Astrocyte of the spinal cord (primary cell): Measurements from ENCODE around the gene MOV10L1.
A peak's percentile ranks its signal among the peaks of the same experiment; 100 is the strongest.
"Not testable (repeated sequence)": the region's sequence is repeated elsewhere in the genome, so short reads cannot be mapped to it uniquely, and the experiment has no call there.

Experiments used
- DNase-seq: peaks from one replicate; pipeline ENCODE4 v3.0.0; 2011; ENCODE audit warnings: low read depth, low spot score
- H3K4me3 ChIP-seq: 2 replicates; pipeline ENCODE4 v1.5.1; 2011; ENCODE audit warnings: low read depth, mild to moderate bottlenecking, low read length, moderate library complexity
- in situ Hi-C: cut with HindIII; loops from 2 replicates; pipeline ENCODE4 v1.10.0; 2017; ENCODE audit warnings: low sequenced_read_pairs
- TF ChIP-seq, protein P1 (sequence below): IDR thresholded peaks from 2 replicates; pipeline ENCODE4 v1.5.1; 2012; ENCODE audit warnings: low read depth, mild to moderate bottlenecking, low read length, inconsistent platforms

Gene MOV10L1

GRCh38 chr22:50123119-50123518, 33.3 kb downstream of the MOV10L1 start:
- no peak overlapping the region for H3K4me3 ChIP-seq
- no peak for DNase-seq
- TF ChIP-seq, protein P1, sequence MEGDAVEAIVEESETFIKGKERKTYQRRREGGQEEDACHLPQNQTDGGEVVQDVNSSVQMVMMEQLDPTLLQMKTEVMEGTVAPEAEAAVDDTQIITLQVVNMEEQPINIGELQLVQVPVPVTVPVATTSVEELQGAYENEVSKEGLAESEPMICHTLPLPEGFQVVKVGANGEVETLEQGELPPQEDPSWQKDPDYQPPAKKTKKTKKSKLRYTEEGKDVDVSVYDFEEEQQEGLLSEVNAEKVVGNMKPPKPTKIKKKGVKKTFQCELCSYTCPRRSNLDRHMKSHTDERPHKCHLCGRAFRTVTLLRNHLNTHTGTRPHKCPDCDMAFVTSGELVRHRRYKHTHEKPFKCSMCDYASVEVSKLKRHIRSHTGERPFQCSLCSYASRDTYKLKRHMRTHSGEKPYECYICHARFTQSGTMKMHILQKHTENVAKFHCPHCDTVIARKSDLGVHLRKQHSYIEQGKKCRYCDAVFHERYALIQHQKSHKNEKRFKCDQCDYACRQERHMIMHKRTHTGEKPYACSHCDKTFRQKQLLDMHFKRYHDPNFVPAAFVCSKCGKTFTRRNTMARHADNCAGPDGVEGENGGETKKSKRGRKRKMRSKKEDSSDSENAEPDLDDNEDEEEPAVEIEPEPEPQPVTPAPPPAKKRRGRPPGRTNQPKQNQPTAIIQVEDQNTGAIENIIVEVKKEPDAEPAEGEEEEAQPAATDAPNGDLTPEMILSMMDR: no peak
- in situ Hi-C loops: no loop called here

DNA sequence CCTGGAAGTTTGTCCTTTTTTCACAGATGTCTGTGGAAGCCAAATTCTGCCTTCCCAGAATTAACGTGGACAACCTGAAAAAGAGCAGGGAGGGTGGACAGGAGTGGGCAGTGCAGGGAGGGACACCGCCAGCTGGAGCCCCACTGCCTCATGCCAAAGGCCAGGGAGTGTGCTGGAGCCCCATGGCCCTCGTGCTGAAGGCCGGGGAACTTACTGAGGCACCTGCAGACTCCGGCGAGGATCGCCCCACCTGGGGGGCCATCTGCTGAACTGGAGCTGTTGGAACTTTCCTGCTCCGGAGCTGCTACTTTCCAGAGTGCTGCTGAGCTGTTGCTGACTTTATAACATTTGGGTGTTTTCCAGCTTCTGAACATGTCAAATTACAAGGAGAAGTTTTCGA, 35.2 kb downstream of the MOV10L1 start:
- in situ Hi-C loops: no loop called here
- H3K4me3 ChIP-seq: no peak overlapping the region
- TF ChIP-seq, protein P1: no peak
- DNase-seq: no peak

DNA sequence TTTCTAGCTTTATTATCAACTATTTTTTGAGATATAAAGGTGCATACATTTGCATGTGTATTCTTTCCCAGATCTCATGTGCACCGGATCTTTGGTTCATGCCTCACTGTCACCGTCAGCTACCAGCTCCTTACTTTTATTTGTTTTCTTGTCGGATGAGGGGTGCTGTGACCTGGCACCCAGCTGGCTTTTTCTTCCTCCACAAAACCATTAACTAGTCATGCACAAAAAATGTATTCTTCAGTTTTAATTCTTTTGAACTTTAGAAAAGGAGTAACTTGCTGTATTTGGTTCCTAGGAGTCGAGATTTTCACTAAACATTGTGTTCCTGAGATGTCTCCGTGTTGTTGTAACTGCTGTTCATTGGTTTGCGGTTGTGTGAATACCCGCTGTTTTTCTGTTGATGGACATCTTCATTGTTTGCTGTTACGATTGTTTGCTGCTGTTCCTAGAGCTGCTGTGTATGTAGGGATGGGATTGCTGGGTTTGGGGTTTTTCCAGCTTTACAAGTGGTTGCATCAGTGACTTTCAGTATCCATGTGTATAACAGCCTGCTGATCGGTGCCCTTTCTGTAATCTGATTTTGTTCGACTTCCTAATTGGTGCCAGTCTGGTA, 39.4 kb downstream of the MOV10L1 start:
- in situ Hi-C loops: no loop called here
- TF ChIP-seq, protein P1: no peak
- H3K4me3 ChIP-seq: no peak overlapping the region

GRCh38 chr22:50131894-50132293, 42.1 kb downstream of the MOV10L1 start:
- no peak for DNase-seq
- no peak overlapping the region for H3K4me3 ChIP-seq
- in situ Hi-C loops: no loop called here
- TF ChIP-seq, protein P1: no peak

More for the DNA sequence above, 39.4 kb downstream of the MOV10L1 start:
- DNase-seq: peak; percentile 74

DNA sequence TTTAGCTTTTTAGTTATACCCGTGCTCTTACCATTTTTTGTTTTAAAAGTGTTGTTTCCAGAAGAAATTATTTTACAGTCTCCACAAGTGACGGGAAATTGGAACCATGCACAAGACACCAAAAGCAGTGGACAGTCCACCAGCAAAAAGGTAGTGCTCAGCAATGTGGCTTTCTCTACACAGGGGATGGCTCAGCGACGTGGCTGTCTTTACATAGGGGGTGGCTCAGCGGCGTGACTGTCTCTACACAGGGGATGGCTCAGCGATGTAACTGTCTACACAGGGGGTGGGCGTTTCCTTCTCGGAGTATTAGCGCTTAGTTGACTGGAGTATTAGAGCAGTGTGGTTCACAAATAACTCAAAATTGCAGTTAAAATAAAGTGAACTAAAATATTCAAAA, 44.7 kb downstream of the MOV10L1 start:
- no peak overlapping the region for H3K4me3 ChIP-seq
- DNase-seq: no peak
- TF ChIP-seq, protein P1: no peak
- in situ Hi-C loops: no loop called here

DNA sequence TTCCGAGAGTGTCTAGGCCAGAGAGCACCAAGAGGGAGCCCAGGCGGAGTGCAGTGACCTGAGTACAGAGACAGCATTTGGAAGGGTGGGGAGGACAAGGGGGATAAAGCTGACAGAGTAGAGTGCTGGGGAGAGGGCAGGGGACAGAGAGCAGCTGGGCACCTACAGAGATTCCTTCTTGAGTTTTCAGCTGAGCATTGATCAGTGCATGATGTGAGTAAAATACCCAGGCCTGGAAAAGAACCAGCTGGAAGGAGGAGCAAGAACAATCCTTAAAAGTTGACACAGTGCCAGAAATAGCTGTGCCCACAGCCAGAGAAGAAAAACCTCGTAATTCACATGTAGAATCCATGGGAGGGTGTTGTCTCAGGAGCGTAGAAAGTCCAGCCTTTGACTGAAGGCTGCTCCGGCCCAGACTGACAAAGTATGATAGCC, 46.8 kb downstream of the MOV10L1 start:
- H3K4me3 ChIP-seq: no peak overlapping the region
- in situ Hi-C loops: no loop called here
- TF ChIP-seq, protein P1: no peak
- DNase-seq: peak; percentile 23

DNA sequence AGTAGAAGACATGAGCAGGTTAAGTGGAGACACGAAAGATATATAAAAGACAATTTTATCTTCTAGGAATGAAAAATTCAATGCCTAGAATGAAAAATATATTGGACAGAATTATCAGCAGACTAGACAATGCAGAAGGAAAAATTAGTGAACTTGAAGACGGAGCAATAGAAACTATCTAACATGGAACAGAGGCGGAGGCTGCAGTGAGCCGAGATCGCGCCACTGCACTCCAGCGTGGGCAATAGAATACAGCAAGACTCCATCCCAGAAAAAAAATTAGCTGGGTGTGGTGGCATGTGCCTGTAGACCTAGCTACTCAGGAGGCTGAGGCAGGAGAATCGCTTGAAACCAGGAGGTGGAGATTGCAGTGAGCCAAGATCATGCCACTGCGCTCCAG, 47.5 kb downstream of the MOV10L1 start:
- H3K4me3 ChIP-seq, DNase-seq, in situ Hi-C loops: not testable (repeated sequence)
